Mammary epithelial cell (primary cell): ENCODE data around the gene FAM184A.

ENCODE experiments used
- EZH2 ChIP-seq: IDR thresholded peaks from 2 replicates; pipeline ENCODE4 v1.6.1; 2012; ENCODE audit warnings: low read length, inconsistent platforms, borderline replicate concordance
- TF ChIP-seq, protein P1 (sequence below), 2 donors: IDR thresholded peaks in 1 of 2; conservative IDR thresholded peaks in 1 of 2; 2 replicates each; pipeline ENCODE4 v1.5.1; 2011 to 2012; ENCODE audit warnings: inconsistent platforms in 2 of 2, low read length in 2 of 2, mild to moderate bottlenecking in 2 of 2, control low read depth in 1 of 2, low read depth in 1 of 2; ENCODE audit not compliant: insufficient read depth in 1 of 2; ENCODE audit errors: extremely low read depth in 1 of 2

GRCh38 chr6:118934461-118935330 lies 143.8 kb downstream of the FAM184A start, which contains the start of gene MCM9:
- TF ChIP-seq EZH2: no peak
- TF ChIP-seq, protein P1, sequence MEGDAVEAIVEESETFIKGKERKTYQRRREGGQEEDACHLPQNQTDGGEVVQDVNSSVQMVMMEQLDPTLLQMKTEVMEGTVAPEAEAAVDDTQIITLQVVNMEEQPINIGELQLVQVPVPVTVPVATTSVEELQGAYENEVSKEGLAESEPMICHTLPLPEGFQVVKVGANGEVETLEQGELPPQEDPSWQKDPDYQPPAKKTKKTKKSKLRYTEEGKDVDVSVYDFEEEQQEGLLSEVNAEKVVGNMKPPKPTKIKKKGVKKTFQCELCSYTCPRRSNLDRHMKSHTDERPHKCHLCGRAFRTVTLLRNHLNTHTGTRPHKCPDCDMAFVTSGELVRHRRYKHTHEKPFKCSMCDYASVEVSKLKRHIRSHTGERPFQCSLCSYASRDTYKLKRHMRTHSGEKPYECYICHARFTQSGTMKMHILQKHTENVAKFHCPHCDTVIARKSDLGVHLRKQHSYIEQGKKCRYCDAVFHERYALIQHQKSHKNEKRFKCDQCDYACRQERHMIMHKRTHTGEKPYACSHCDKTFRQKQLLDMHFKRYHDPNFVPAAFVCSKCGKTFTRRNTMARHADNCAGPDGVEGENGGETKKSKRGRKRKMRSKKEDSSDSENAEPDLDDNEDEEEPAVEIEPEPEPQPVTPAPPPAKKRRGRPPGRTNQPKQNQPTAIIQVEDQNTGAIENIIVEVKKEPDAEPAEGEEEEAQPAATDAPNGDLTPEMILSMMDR (conservative IDR thresholded peaks at IDR 0.05 in 1 of 2, IDR thresholded peaks at IDR 0.05 in 1 of 2; ENCODE audit: extremely low read depth in 1 of 2, insufficient read depth in 1 of 2, low read depth in 1 of 2, low read length in 2 of 2): no peak
